ENCODE data around the gene FBLIM1.

The FBLIM1 gene, protein sequence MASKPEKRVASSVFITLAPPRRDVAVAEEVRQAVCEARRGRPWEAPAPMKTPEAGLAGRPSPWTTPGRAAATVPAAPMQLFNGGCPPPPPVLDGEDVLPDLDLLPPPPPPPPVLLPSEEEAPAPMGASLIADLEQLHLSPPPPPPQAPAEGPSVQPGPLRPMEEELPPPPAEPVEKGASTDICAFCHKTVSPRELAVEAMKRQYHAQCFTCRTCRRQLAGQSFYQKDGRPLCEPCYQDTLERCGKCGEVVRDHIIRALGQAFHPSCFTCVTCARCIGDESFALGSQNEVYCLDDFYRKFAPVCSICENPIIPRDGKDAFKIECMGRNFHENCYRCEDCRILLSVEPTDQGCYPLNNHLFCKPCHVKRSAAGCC

GRCh38 chr1:15758343-15758931 is at the start of gene FBLIM1:
TSS of gene FBLIM1 (plus strand) at chr1:15758795. CDS start at chr1:15764984, 6,189 bp downstream.
- ChIA-PET CTCF (no interaction called here), POLR2A (no interaction called here)
- TF ChIP-seq, protein P1, sequence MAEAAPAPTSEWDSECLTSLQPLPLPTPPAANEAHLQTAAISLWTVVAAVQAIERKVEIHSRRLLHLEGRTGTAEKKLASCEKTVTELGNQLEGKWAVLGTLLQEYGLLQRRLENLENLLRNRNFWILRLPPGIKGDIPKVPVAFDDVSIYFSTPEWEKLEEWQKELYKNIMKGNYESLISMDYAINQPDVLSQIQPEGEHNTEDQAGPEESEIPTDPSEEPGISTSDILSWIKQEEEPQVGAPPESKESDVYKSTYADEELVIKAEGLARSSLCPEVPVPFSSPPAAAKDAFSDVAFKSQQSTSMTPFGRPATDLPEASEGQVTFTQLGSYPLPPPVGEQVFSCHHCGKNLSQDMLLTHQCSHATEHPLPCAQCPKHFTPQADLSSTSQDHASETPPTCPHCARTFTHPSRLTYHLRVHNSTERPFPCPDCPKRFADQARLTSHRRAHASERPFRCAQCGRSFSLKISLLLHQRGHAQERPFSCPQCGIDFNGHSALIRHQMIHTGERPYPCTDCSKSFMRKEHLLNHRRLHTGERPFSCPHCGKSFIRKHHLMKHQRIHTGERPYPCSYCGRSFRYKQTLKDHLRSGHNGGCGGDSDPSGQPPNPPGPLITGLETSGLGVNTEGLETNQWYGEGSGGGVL (tag by site-specific recombination; IDR thresholded peaks at IDR 0.05): peak; percentile 58
- TF ChIP-seq ZNF248 (tag by site-specific recombination; IDR thresholded peaks at IDR 0.05): no peak
- Histone ChIP-seq H3K36me3 (ENCODE audit: control insufficient read depth in 2 of 2, insufficient read depth in 1 of 2, low read length in 2 of 2) (no peaks in the 10 kb centered on the region), H3K4me3 (ENCODE audit: low read depth, low read length) (peak within 1 kb of the TSS; percentile 43), H3K9me3 (ENCODE audit: control insufficient read depth, insufficient read depth, low read depth, low read length) (no peaks in the 10 kb centered on the region), H3K27ac (ENCODE audit: extremely low read depth, low read depth, low read length) (peak within 1 kb of the TSS; percentile 67; the same call in 1 of the 2 replicates), H3K4me1 (ENCODE audit: control insufficient read depth, insufficient read depth, low read length) (peaks cover 7% of the 10 kb centered on the region; the same call in 1 of the 2 replicates)

DNA sequence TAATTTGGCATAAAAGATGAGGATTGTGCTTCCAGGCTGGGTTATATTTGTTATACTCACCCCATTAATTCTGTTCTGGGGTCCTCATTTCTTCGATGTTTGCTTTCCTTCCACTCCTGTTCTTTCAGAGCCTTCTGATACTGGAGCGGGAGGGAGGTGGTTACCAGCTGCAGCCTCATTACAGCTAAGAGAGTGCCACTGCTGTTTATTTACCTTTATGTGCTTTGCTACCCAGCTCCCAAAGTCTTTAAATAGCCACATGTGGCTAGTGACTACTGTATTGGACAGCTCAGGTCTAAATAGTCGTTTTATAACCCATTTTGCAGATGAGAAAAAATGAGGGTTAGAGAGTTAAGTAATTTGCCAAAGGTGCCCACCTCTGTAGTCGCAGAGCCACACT is 49.4 kb upstream of the FBLIM1 start:
- Histone ChIP-seq H3K9me3 (ENCODE audit: control insufficient read depth, insufficient read depth, low read depth, low read length) (no peaks in the 10 kb centered on the region), H3K4me3 (ENCODE audit: low read depth, low read length) (no peak overlapping the region), H3K4me1 (ENCODE audit: control insufficient read depth, insufficient read depth, low read length) (no peaks in the 10 kb centered on the region), H3K36me3 (ENCODE audit: control insufficient read depth in 2 of 2, insufficient read depth in 1 of 2, low read length in 2 of 2) (peaks cover 0 to 14% of the 10 kb centered on the region in 2 experiments; a peak in 2 of 3 replicates), H3K27ac (ENCODE audit: extremely low read depth, low read depth, low read length) (no peak overlapping the region)
- POLR2A ChIA-PET: no interaction called here
- TF ChIP-seq ZNF677 (tag by site-specific recombination; IDR thresholded peaks at IDR 0.05) (no peak), OSR2 (tag by site-specific recombination; IDR thresholded peaks at IDR 0.05) (peak; percentile 60)
- CTCF ChIA-PET: no interaction called here

- Histone ChIP-seq H3K27ac (ENCODE audit: extremely low read depth, low read depth, low read length) (no peak overlapping the region), H3K36me3 (ENCODE audit: control insufficient read depth in 2 of 2, insufficient read depth in 1 of 2, low read length in 2 of 2) (peaks cover 4 to 24% of the 10 kb centered on the region in 2 experiments; a peak in 2 of 3 replicates), H3K9me3 (ENCODE audit: control insufficient read depth, insufficient read depth, low read depth, low read length) (no peaks in the 10 kb centered on the region), H3K4me3 (ENCODE audit: low read depth, low read length) (no peak overlapping the region), H3K4me1 (ENCODE audit: control insufficient read depth, insufficient read depth, low read length) (no peaks in the 10 kb centered on the region)
- ChIA-PET CTCF (interaction anchor here (0.6 kb wide), 1 partner anchor 124 kb away, joined by 3 read pairs; no protein-coding TSS in a partner anchor), POLR2A (no interaction called here)
- no peak for TF ChIP-seq ZNF585B (tag by site-specific recombination; IDR thresholded peaks at IDR 0.05)
- no peak for TF ChIP-seq ZNF157 (tag by site-specific recombination; IDR thresholded peaks at IDR 0.05)
- no peak for TF ChIP-seq ZNF837 (tag by site-specific recombination; IDR thresholded peaks at IDR 0.05)
- TF ChIP-seq ZBTB10 (tag by site-specific recombination; IDR thresholded peaks at IDR 0.05): no peak
- no peak for TF ChIP-seq SP7 (tag by site-specific recombination; IDR thresholded peaks at IDR 0.05)
- no peak for TF ChIP-seq ZNF561 (tag by site-specific recombination; IDR thresholded peaks at IDR 0.05; ENCODE audit: borderline replicate concordance)
- TF ChIP-seq ZBTB26 (tag by site-specific recombination; optimal IDR thresholded peaks at IDR 0.05): no peak
- TF ChIP-seq ZNF302 (tag by site-specific recombination; IDR thresholded peaks at IDR 0.05; ENCODE audit: low read depth): no peak
- TF ChIP-seq GFI1B (tag by site-specific recombination; IDR thresholded peaks at IDR 0.05): no peak
Measured at GRCh38 chr1:15712168-15712567, 46.4 kb upstream of the FBLIM1 start.

All from HEK293 (cell line).